GM12878 (cell line): ENCODE results near the gene CTBS. TPM values are rescaled to one million over a fixed set of nuclear protein-coding genes. Genes with fewer than 3 reads are reported as not detected.
A peak's percentile ranks its signal among the peaks of the same experiment; 100 is the strongest.

Source experiments
- ATAC-seq: fragments of 200-7000 bp; cut with Tn5 transposase; 3 replicates; pipeline ENCODE4 v1.9.1; 2020; ENCODE audit warnings: mild to moderate bottlenecking, moderate library complexity
- BruUV-seq: library from RNA; stranded (reverse); fragments of 400-500 nt; replicated peaks from 2 replicates; lab custom pipeline; 2021; lab: Mats Ljungman, UMichigan
- CTCF ChIA-PET: fragments of 300-600 bp; sonication (Branson Sonifier 250); formaldehyde crosslinking; extraction: SDS; loops from one replicate; lab custom pipeline; 2021; ENCODE audit warnings: inconsistent platforms; lab: Yijun Ruan, JAX
- POLR2A ChIA-PET: fragments of 350-600 bp; formaldehyde crosslinking; extraction: SDS; loops from one replicate; lab custom pipeline; 2021; ENCODE audit warnings: inconsistent platforms; lab: Charles Lee
- RAD21 ChIA-PET: fragments of 300-600 bp; sonication (Branson Sonifier 250); formaldehyde crosslinking; loops from one replicate; lab custom pipeline; 2023; ENCODE audit warnings: antibody characterized with exemption; ENCODE audit not compliant: unreplicated experiment; lab: Charles Lee
- SMC1A ChIA-PET: fragments of 300-600 bp; sonication (Branson Sonifier 250); formaldehyde crosslinking; loops from one replicate; lab custom pipeline; 2023; ENCODE audit not compliant: unreplicated experiment, uncharacterized antibody; lab: Charles Lee
- DNase-seq: peaks from one replicate; pipeline ENCODE4 v3.0.0-alpha.2; 2011; ENCODE audit warnings: low read depth, low spot score
- FAIRE-seq: peaks from 3 replicates; lab custom pipeline; 2011; peaks lifted over from hg19 to GRCh38; lab: Jason Lieb, UNC
- H2AFZ ChIP-seq: 2 replicates; pipeline ENCODE4 v1.6.0; 2011; ENCODE audit warnings: low read depth, low read length, control low read depth; ENCODE audit not compliant: control insufficient read depth
- H3K27ac ChIP-seq: 2 replicates; pipeline ENCODE4 v1.5.1; 2011; ENCODE audit warnings: control low read depth; ENCODE audit not compliant: control insufficient read depth, insufficient read depth
- H3K27me3 ChIP-seq, 2 experiments: replicated peaks in 1 of 2; 2 replicates each; pipeline versions ENCODE4 v1.6.0 to v1.6.1; 2011; ENCODE audit warnings: low read length in 1 of 2; ENCODE audit not compliant: control insufficient read depth in 2 of 2, insufficient read depth in 2 of 2
- H3K36me3 ChIP-seq, 2 experiments: 2 replicates each; pipeline ENCODE4 v1.5.1; 2011; ENCODE audit warnings: low read length in 1 of 2; ENCODE audit not compliant: control insufficient read depth in 2 of 2, insufficient read depth in 2 of 2
- H3K4me1 ChIP-seq: 2 replicates; pipeline ENCODE4 v1.6.1; 2011; ENCODE audit warnings: mild to moderate bottlenecking, low read length, moderate library complexity, mixed read lengths; ENCODE audit not compliant: control insufficient read depth, insufficient read depth
- H3K4me2 ChIP-seq: 2 replicates; pipeline ENCODE4 v1.6.0; 2011; ENCODE audit warnings: control low read depth; ENCODE audit not compliant: control insufficient read depth, insufficient read depth
- H3K4me3 ChIP-seq: fragments of 200-600 bp; sonication (generic); 2 replicates; pipeline ENCODE4 v1.5.1; 2016
- H3K79me2 ChIP-seq: 2 replicates; pipeline ENCODE4 v1.6.0; 2011; ENCODE audit warnings: low read length; ENCODE audit not compliant: control insufficient read depth, insufficient read depth
- H3K9ac ChIP-seq: 2 replicates; pipeline ENCODE4 v1.8.0; 2011; ENCODE audit warnings: low read length, control low read depth, mixed read lengths; ENCODE audit not compliant: control insufficient read depth, insufficient read depth
- H3K9me3 ChIP-seq: replicated peaks from 3 replicates; pipeline ENCODE4 v1.5.1; 2011; ENCODE audit warnings: mild to moderate bottlenecking, low read length; ENCODE audit not compliant: control insufficient read depth, insufficient read depth
- H4K20me1 ChIP-seq: 2 replicates; pipeline ENCODE4 v1.6.0; 2011; ENCODE audit not compliant: control insufficient read depth, insufficient read depth
- BCLAF1 ChIP-seq: fragments of 450-650 bp; IDR thresholded peaks from 2 replicates; pipeline ENCODE4 v1.6.1; 2017; ENCODE audit warnings: antibody characterized with exemption, mild to moderate bottlenecking, moderate library complexity
- CBX5 ChIP-seq: sonication (generic); IDR thresholded peaks from 2 replicates; pipeline ENCODE4 v1.6.1; 2016; ENCODE audit warnings: low read depth, moderate library complexity, mild to moderate bottlenecking, inconsistent platforms
- POLR2AphosphoS2 ChIP-seq: IDR thresholded peaks from 2 replicates; pipeline ENCODE4 v1.6.1; 2011; ENCODE audit warnings: low read depth, mild to moderate bottlenecking, low read length, improper control_type of control experiment, moderate library complexity
- SREBF1 ChIP-seq: IDR thresholded peaks from 2 replicates; pipeline ENCODE4 v1.6.1; 2012; ENCODE audit warnings: mild to moderate bottlenecking, low read length
- YY1 ChIP-seq: IDR thresholded peaks from 2 replicates; pipeline ENCODE4 v1.6.1; 2011; ENCODE audit warnings: low read depth, mild to moderate bottlenecking, low read length
- WGBS: methylation state at CpG from one replicate; pipeline ENCODE4 v1.1.6; 2016; ENCODE audit warnings: low lambda C conversion rate; ENCODE audit not compliant: insufficient replicate concordance, insufficient coverage; ENCODE audit errors: missing lambda C conversion rate; 5-methylcytosine and 5-hydroxymethylcytosine counted together
- in situ Hi-C: fragments of 300-500 bp; cut with MboI; formaldehyde crosslinking; loops from 9 replicates; pipeline ENCODE4 v1.14.3; 2018; ENCODE audit warnings: mixed read lengths
- intact Hi-C: fragments of 100-400 bp; cut with micrococcal nuclease; formaldehyde crosslinking; loops from one replicate; pipeline ENCODE4 v1.14.2; 2022; ENCODE audit not compliant: unreplicated experiment
- polyA plus RNA-seq, 11 experiments: library from polyadenylated mRNA; depleted of rRNA in 4 of 11; unstranded in 6 of 11; stranded (reverse) in 5 of 11; fragments of >200 nt; fragmentation: Nextera tagmentation in 4 of 11; fragmentation: Illumina TruSeq in 1 of 11; extraction: Ambion mirVana in 4 of 11; extraction: Trizol in 1 of 11; gene quantifications; 1 replicate in 1 of 11; 2 replicates in 10 of 11; pipeline versions ENCODE4 v1.2.1 to v1.2.3, GENCODE V29; 2011 to 2016; ENCODE audit warnings: inconsistent platforms in 2 of 11, missing spikeins in 2 of 11, low read depth in 1 of 11
- total RNA-seq, 4 experiments: library from RNA; depleted of rRNA in 3 of 4; stranded (reverse); fragments of >200 nt in 3 of 4; fragmentation: Illumina TruSeq in 1 of 4; extraction: Trizol in 1 of 4; gene quantifications; 2 replicates each; pipeline versions ENCODE4 v1.2.1 to v1.2.3, GENCODE V29; 2013 to 2021
- TF ChIP-seq, protein P1 (sequence below): IDR thresholded peaks from 2 replicates; pipeline ENCODE4 v1.6.1; 2012; ENCODE audit warnings: low read depth, low read length, improper control_type of control experiment
- TF ChIP-seq, protein P2 (sequence below): fragments of 450-650 bp; IDR thresholded peaks from 2 replicates; pipeline ENCODE4 v1.6.1; 2017; ENCODE audit warnings: borderline replicate concordance

The CTBS gene
- total and polyA plus RNA-seq, 10 of the 15 experiments (the other 5 are each of a cell fraction or from before 2014, with no cell fraction given), result 4.3 to 21.2 (median 12.3) TPM

- ATAC-seq (no peak), FAIRE-seq (no peak), DNase-seq (no peak)
- Histone ChIP-seq H3K9me3 (peaks cover 20% of the 10 kb centered on the region), H3K4me3 (no peak overlapping the region), H3K79me2 (no peaks in the 10 kb centered on the region), H2AFZ (no peak overlapping the region), H3K27me3 (no peaks in the 10 kb centered on the region), H3K4me2 (no peak overlapping the region), H3K36me3 (no peaks in the 10 kb centered on the region), H3K27ac (no peak overlapping the region), H3K9ac (no peak overlapping the region), H3K4me1 (no peaks in the 10 kb centered on the region), H4K20me1 (no peaks in the 10 kb centered on the region)
- WGBS, result 98% methylated on average over 2 of the region's 2 CpGs
- POLR2A ChIA-PET, result no interaction called here
- intact Hi-C loops (no loop called here), in situ Hi-C loops (no loop called here)
- CTCF ChIA-PET, result interaction anchor here (0.6 to 1.4 kb wide), 2 partner anchors 140 to 174 kb away, joined by 3 to 5 read pairs; no protein-coding TSS in a partner anchor
- SMC1A ChIA-PET, result interaction anchor here (1.7 kb wide), 1 partner anchor 171 kb away, joined by 9 read pairs; no protein-coding TSS in a partner anchor
- TF ChIP-seq POLR2AphosphoS2, result no peak
- TF ChIP-seq CBX5, result peak; percentile 76; the same call in 1 of the 2 replicates
- BruUV-seq, result no TSS peak
- RAD21 ChIA-PET, result no interaction called here
These were observed 39.6 kb upstream of the CTBS start for GRCh38 chr1:84613887-84614286.

DNA sequence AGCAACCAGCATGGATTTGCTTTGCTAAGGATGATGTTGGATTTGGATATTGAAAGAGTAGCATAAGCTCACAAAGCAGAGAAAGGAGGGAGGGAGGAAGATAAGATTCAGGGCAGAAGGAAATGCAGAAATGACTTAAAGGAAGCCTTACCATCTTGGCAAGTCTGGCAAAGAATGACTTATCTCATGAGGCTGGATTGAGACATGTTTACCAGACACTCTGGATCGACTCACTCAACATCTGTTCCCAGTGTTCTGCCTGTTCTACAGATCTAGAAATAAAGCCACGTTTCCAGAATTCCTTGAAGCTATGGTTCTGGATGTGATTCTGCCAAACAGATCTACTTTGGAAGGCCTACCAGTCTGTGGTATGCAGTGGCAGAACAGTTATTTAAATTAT is 38.8 kb upstream of the CTBS start:
- CTCF ChIA-PET, result interaction anchor here (1.4 to 2.2 kb wide), 2 partner anchors 141 to 170 kb away, joined by 3 to 5 read pairs; no protein-coding TSS in a partner anchor
- SMC1A ChIA-PET, result interaction anchor here (0.9 to 1.7 kb wide), 3 partner anchors 10 to 16 kb away, joined by 3 to 6 read pairs (median 3); no protein-coding TSS in a partner anchor
- Histone ChIP-seq H3K36me3 (no peaks in the 10 kb centered on the region), H3K4me3 (no peak overlapping the region), H4K20me1 (no peaks in the 10 kb centered on the region), H3K9ac (no peak overlapping the region), H2AFZ (no peak overlapping the region), H3K79me2 (no peaks in the 10 kb centered on the region)
- no peak for FAIRE-seq
- no peak for ATAC-seq
- DNase-seq, result no peak
- POLR2A ChIA-PET, result no interaction called here
- TF ChIP-seq BCLAF1 (no peak), SREBF1 (no peak), YY1 (no peak)
- TF ChIP-seq, protein P1, sequence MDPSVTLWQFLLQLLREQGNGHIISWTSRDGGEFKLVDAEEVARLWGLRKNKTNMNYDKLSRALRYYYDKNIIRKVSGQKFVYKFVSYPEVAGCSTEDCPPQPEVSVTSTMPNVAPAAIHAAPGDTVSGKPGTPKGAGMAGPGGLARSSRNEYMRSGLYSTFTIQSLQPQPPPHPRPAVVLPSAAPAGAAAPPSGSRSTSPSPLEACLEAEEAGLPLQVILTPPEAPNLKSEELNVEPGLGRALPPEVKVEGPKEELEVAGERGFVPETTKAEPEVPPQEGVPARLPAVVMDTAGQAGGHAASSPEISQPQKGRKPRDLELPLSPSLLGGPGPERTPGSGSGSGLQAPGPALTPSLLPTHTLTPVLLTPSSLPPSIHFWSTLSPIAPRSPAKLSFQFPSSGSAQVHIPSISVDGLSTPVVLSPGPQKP, result no peak
- TF ChIP-seq, protein P2, sequence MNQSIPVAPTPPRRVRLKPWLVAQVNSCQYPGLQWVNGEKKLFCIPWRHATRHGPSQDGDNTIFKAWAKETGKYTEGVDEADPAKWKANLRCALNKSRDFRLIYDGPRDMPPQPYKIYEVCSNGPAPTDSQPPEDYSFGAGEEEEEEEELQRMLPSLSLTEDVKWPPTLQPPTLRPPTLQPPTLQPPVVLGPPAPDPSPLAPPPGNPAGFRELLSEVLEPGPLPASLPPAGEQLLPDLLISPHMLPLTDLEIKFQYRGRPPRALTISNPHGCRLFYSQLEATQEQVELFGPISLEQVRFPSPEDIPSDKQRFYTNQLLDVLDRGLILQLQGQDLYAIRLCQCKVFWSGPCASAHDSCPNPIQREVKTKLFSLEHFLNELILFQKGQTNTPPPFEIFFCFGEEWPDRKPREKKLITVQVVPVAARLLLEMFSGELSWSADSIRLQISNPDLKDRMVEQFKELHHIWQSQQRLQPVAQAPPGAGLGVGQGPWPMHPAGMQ, result no peak
- TF ChIP-seq, all 136 proteins: peak for 0
- RAD21 ChIA-PET, result no interaction called here
- intact Hi-C loops, result no loop called here
- no TSS peak for BruUV-seq
- no peaks in the 10 kb centered on the region for H3K27me3 ChIP-seq
- in situ Hi-C loops, result no loop called here
- H3K4me1 ChIP-seq, result no peaks in the 10 kb centered on the region
- no peak overlapping the region for H3K4me2 ChIP-seq
- peaks cover 20% of the 10 kb centered on the region for H3K9me3 ChIP-seq
- no peak overlapping the region for H3K27ac ChIP-seq
- WGBS, result 21% methylated on average over 2 of the region's 2 CpGs
